ENCODE measurements around the gene CCDC185.
"Not testable (repeated sequence)": the region's sequence is repeated elsewhere in the genome, so short reads cannot be mapped to it uniquely, and the experiment has no call there.

DNA sequence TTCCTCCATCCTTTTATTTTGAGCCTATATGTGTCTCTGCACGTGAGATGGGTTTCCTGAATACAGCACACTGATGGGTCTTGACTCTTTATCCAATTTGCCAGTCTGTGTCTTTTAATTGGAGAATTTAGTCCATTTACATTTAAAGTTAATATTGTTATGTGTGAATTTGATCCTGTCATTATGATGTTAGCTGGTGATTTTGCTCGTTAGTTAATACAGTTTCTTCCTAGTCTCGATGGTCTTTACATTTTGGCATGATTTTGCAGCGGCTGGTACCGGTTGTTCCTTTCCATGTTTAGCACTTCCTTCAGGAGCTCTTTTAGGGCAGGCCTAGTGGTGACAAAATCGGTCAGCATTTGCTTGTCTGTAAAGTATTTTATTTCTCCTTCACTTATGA, 6.2 kb downstream of the CCDC185 start:
- not testable (repeated sequence) for TF ChIP-seq POLR2A, POLR2AphosphoS5 (IDR thresholded peaks at IDR 0.05; ENCODE audit: low read depth, low read length)
